ENCODE data around the gene FHIP1B.

The FHIP1B gene

DNA sequence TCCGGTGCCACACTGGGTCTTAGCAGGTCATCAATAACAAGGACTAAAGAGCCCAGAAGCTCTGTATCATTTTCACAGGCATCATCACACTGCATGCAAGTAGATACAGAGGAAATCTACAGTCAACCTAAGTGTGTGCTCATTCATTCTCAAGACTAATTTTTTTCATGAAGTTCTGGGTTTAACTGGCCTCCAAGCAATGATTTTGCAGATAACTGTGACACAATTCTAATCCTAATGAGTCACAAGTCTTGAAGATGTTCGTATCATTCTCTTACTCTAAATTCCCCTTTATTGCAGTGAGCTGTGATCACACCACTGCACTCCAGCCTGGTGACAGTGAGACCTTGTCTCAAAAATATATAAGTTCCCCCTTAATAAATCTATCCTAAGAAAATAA is 33.0 kb downstream of the FHIP1B start:
- in situ Hi-C loops (cut with MboI; ENCODE audit: low sequenced_read_pairs, unreplicated experiment), result no loop called here
- TF ChIP-seq CTCF (IDR thresholded peaks at IDR 0.05; ENCODE audit: borderline replicate concordance, control extremely low read depth, extremely low read depth, insufficient read depth, missing control alignments), result no peak

DNA sequence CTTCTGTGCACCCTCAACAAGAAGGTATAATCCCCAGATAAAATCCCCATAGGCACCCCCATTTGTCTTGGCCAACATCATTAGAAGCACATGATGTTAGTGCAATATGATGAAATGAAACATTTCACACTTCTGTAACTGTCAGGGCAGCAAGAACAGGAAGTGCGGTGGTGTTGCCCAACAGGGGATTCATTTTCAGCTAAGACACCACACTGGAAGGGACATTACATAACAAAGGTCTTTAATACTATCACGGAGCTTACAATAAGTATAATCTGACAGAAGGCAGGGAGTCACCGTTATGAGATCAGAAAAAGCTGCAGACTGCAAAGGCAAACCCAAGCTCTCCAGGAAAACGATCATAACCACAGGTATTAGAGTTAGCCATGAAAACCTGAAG is 33.5 kb downstream of the FHIP1B start:
- TF ChIP-seq CTCF (IDR thresholded peaks at IDR 0.05; ENCODE audit: borderline replicate concordance, control extremely low read depth, extremely low read depth, insufficient read depth, missing control alignments), result no peak
- in situ Hi-C loops (cut with MboI; ENCODE audit: low sequenced_read_pairs, unreplicated experiment), result no loop called here
- no peak for DNase-seq (ENCODE audit: low spot score)

More for the DNA sequence above, 33.0 kb downstream of the FHIP1B start:
- no peak for DNase-seq (ENCODE audit: low spot score)

DNA sequence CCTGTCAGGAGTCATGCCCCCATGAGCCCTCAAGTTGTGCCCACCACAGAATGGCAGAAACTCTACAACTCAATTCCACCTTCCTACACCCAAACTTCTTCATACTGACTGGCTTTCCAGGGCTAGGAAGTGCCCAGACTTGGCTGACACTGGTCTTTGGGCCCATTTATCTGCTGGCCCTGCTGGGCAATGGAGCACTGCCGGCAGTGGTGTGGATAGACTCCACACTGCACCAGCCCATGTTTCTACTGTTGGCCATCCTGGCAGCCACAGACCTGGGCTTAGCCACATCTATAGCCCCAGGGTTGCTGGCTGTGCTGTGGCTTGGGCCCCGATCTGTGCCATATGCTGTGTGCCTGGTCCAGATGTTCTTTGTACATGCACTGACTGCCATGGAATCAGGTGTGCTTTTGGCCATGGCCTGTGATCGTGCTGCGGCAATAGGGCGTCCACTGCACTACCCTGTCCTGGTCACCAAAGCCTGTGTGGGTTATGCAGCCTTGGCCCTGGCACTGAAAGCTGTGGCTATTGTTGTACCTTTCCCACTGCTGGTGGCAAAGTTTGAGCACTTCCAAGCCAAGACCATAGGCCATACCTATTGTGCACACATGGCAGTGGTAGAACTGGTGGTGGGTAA is 35.1 kb downstream of the FHIP1B start, which contains the start of gene OR52W1:
Gene OR52W1, plus strand, starts transcription at position 51 of the 637 bp plus-strand sequence. Its CDS starts 0 bp downstream, at position 51.
- no peak for DNase-seq (ENCODE audit: low spot score)
- in situ Hi-C loops (cut with MboI; ENCODE audit: low sequenced_read_pairs, unreplicated experiment), result no loop called here
- no peak for TF ChIP-seq CTCF (IDR thresholded peaks at IDR 0.05; ENCODE audit: borderline replicate concordance, control extremely low read depth, extremely low read depth, insufficient read depth, missing control alignments)

DNA sequence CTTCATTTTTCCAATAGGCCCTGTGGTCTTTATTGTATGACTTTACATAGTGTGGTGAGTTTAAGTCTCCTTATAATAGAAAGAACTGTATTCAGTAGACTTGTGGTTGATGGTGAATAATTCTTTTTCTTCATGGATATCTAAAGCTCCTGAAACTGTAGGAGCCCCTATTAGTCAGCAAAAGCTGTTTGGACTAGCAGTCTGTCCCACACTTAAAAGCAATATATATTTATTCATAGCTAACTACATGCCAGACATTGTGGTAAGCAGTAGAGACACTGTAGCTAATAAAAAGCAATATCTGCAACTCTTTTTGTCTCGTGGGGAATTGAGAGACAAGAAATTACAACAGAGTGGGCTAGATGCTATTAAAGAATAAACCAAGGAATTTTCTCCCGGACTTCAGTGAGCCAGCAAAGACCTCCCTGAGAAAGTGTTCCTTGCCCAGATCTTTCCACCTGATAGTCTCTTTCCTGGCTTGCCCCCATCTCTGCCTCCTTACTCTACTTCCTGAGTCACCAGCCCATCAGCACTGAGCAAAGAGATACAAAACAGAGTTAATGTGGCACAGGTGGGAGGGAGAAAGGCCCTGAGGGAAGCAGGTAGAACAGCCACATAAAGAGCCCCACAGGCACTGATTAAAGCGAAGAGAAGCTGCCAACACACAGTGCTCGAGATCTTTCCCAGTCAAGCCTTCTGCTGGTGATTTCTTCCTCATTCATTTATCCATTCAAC is 36.8 kb downstream of the FHIP1B start:
- DNase-seq (ENCODE audit: low spot score), result no peak
- in situ Hi-C loops (cut with MboI; ENCODE audit: low sequenced_read_pairs, unreplicated experiment), result no loop called here
- no peak for TF ChIP-seq CTCF (IDR thresholded peaks at IDR 0.05; ENCODE audit: borderline replicate concordance, control extremely low read depth, extremely low read depth, insufficient read depth, missing control alignments)

DNA sequence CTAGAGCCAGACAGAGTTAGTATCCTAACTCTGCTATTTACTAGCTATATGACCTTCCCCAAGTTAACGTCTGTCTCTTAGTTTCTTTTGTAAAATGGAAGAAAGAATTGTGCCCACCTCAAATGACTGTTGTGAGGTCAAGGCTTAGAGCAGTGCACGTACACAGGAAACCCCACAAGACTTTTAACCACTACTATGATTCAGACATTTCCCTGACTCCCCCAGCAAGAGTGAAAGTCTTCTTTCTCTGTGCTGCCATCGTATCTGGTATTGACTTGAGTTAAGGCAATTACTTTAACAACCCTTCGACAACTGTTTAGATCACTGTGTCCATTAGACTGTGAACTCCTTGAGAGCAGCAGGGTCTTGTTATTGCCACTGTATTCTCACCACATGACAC is 38.0 kb downstream of the FHIP1B start:
- no peak for TF ChIP-seq CTCF (IDR thresholded peaks at IDR 0.05; ENCODE audit: borderline replicate concordance, control extremely low read depth, extremely low read depth, insufficient read depth, missing control alignments)
- DNase-seq (ENCODE audit: low spot score), result no peak
- in situ Hi-C loops (cut with MboI; ENCODE audit: low sequenced_read_pairs, unreplicated experiment), result no loop called here

DNA sequence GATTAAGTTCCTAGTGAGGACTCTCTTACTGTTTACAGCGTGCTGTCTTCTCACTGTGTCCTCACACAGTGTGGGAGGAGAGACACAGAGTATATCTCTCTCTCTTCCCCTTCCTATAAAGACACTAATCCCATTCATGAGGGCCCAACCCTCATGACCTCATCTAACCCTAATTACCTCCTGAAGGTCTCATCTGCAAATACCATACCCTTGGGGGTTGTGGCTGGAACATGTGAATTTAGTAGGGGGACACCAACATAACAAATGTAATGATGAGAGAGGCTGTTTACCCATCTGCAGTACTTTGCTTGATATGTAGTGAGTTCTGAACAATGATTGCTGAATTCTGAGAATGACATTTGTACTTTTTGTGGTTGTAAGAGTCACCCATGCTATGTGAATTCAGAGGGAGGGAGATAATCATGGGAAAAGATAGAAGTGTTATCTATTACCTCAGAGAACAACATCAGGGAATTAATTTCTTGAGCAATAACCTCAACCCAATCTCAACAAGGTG is 40.3 kb downstream of the FHIP1B start:
- DNase-seq (ENCODE audit: low spot score), result no peak
- in situ Hi-C loops (cut with MboI; ENCODE audit: low sequenced_read_pairs, unreplicated experiment), result no loop called here
- TF ChIP-seq CTCF (IDR thresholded peaks at IDR 0.05; ENCODE audit: borderline replicate concordance, control extremely low read depth, extremely low read depth, insufficient read depth, missing control alignments), result no peak

Data from GM13976 (cell line).